NCI-H748 (cell line): Measurements from ENCODE around the gene ASPHD1.
A peak's percentile ranks its signal among the peaks of the same experiment; 100 is the strongest.
"Not testable (repeated sequence)": the region's sequence is repeated elsewhere in the genome, so short reads cannot be mapped to it uniquely, and the experiment has no call there.

Source experiments
- DNase-seq: peaks from one replicate; lab custom pipeline; 2025; ENCODE audit not compliant: unreplicated experiment; lab: John Stamatoyannopoulos, UW

The ASPHD1 gene, protein sequence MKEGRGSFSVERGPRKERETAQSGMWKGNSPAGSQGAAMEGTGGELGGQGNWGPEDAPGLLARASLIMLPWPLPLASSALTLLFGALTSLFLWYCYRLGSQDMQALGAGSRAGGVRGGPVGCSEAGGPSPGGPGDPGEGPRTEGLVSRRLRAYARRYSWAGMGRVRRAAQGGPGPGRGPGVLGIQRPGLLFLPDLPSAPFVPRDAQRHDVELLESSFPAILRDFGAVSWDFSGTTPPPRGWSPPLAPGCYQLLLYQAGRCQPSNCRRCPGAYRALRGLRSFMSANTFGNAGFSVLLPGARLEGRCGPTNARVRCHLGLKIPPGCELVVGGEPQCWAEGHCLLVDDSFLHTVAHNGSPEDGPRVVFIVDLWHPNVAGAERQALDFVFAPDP

DNA sequence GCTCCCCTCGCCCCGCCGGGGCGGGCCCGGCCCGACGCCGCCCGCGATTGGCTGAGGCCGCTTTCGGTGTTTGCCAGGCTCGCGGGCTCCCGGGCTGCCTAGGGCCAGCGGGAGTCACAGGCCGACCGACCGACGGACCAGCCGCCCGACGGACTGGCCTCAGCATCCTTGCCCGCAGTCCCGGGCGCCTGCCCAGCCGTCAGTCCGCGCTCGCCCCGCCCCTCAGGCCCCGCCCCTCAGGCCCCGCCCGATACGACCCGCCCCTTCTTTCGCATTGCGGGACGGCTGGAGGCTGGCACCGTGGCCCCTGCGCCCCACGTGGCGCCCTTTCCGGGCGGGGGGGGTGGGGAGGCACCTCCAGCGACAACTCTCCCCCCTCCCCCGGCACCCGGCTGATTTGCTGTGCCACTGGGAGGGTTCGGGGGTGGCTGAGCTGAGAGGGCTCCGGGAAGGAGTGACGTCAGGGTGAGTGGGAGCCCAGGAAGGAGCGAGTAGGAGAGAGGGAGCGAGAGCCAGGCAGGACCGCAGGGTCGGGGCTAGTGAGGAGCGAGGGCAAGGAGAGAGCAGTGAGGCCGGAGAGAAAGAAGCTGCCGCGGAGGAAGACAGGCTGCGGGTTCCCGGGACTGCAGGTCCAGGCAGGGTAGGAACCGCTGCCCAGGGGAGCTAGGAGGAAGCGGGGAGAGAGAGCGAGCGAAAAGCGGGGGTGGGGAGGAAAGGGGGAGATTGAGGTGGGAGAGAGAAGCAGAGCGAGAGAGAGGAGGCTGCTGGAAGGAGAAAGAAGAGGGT, at the start of gene ASPHD1:
ASPHD1 (plus strand) TSS at position 387 of the 786 bp plus-strand sequence. CDS start 484 bp downstream, outside the sequence.
- DNase-seq = peak; percentile 66

DNA sequence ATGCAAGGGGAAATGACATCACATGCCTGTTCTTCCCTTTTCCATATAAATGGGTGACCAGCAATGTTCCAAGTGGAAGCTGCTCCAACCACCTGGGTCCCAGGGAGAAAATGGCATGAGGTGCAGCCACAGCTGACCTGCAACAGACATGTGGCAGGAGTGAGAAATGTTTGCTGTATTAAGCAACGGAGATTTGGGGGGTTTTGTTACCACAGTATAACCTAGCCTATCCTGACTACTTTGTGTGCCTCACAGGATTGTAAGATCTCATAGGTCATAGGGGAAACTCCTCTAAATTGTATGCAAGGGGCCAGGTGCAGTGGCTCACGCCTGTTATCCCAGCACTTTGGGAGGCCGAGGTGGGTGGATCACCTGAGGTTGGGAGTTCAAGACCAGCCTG, 49.3 kb upstream of the ASPHD1 start:
- DNase-seq = no peak

DNA sequence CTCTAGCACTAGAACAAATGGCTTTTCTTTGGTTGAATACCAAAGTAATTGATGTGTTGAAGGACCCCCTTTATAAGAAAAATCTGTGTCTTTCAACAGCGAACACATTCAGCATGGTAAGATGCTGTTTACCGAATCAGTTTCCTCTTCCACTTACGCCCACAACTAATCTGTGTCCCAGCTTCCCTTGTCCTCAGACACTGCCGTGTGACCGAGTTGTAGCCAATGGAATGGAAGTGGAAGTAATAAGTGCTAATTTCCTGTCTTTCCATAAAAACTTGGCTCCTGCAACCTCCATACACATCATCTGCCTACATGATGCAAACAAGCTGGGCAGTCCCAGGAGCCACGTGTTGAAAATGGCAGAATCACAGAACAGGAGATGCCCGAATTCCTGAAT, 47.6 kb upstream of the ASPHD1 start:
- DNase-seq = no peak

DNA sequence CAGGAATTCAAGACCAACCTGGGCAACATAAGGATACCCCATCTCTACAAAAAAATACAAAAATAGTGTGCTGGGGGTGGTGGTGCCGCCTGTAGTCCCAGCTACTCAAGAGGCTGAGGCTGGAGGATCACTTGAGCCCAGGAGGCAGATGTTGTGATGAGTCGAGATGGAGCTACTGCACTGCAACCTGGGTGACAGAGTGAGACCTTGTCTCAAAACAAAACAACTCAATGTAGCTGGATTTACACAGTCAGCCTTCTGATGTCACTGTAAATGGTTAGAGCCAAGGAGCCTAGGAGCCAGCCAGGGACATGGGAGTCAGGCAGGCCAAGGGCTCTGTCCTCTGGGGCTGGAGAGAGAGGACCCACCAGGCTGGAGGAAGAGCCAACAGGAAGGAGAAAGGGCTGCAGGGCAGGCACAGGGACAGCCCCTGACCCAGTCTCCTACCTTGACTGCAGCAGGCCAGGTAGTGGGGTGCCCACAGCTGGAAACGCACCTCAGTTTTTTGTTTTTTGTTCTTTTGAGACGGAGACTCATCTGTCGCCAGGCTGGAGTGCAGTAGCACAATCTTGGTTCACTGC, 45.7 kb upstream of the ASPHD1 start:
- no peak for DNase-seq

DNA sequence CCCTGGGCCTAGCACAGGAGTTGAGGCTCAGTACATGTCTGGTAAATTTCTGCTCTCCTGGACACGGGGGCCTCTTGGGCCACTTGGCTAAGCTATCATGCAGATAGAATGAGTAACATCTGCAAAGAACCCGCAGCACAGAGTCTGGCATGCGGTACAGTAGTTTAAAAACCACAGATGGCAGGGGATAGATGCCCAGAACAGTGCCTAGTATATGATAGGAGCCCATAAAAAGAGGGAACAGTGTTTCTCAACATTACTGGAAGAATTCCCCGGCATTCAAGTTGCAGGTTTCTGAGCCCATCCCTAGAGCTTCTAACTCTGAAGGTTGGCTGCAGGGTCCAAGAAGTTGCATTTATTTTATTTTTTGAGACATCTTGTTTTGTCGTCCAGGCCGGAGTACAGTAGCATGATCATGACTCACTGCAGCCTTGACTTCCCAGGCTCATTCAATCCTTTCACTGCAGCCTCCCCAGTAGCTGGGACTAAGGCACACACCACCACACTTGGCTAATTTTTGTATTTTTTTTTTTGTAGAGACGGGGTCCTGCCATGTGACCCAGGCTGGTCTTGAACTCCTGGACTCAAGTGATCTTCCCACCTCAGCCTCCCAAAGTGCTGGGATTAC, 43.0 kb upstream of the ASPHD1 start:
- DNase-seq = no peak

DNA sequence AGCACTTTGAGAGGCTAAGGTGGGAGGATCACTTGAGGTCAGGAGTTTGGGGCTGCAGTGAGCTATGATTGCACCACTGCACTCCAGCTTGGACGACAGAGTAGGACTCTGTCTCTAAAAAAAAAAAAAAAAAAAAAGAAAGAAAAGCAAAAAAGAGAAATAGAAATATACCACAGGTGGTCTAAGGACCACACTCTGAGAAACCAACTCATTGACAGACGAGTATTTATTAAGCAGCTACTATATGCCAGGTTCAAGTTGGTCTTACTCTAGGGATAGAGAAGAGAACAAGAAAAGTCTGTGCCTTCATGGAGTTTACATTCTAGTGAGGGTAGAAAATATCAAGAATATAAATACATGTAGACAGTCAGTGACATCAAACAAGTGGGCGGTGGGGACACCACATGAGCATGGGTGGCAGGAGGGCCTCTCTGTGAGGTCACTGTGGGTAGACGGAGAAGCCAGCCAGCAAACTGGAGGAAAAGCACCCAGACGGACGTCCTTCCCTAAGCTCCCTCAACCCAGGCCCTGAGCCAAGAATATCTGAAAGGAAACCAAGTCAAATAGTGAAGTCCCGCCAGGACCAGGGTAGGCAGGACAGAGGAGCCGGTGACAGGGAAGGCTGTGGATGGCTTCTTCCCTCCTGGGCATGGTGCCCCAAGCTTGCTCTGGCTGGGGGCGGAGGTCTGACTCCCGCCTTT, 42.0 kb upstream of the ASPHD1 start:
- no peak for DNase-seq

DNA sequence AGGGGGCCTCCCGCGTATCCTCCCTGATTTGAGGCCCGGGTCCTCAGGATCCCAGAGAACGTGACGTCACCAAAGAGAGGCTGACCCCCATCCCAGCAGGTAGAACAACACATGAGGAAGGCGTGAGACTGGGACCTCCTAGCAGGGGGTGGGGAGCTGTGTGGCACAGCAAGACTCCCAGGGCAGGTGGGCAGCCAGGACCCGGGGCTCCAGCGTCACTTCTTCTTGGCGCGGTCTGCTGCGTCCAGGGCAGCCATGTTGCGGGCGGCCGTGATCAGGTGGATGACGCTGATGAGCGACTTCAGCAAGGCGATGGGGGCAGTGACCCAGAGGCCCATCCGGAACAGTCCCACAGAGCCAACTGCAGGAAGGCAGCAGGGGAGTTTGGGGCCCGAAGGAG, 41.3 kb upstream of the ASPHD1 start:
- no peak for DNase-seq

DNA sequence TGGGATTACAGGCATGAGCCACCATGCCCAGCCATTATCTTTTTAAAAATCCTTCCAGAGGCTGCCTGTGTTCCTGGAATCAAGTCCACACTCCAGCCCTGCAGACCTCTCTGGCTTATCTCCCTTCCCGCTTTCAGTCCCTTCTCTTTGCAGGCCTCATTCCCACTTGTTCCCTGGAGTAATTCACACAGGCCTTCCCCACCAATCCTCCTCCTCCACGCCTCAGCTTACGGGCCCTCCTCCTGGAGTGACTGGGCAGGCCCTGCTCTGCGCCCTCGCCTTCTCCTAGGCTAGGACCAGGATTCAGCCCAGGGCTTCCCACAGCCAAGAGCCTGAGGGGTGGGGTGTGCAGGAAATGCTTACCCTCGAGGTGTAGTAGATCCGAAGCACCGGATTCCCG, 40.1 kb upstream of the ASPHD1 start:
- no peak for DNase-seq

DNA sequence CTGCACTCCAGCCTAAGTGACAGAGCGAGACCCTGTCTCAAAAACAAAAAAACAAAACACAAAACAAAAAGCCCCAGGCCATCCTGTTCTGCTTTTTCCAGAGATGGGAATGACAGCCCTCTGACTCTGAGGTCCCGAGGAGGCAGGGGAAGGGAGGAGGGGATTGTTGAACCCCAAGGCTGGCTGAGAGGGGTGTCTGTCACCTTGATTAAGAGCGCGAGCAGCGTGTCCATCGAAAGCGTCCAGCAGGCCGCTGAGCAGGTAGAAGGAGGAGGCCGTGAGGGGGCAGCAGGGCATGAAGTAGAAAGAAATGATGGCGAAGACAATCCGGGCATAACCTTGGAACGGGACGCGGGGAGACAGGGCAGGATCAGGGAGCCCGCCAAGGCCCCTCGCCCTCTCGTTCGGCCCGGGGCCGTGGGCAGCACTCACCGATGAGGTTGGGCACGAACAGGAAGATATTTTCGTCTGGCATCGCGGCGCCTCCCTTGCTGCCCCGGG, 37.9 kb upstream of the ASPHD1 start:
- peak; percentile 33 for DNase-seq

DNA sequence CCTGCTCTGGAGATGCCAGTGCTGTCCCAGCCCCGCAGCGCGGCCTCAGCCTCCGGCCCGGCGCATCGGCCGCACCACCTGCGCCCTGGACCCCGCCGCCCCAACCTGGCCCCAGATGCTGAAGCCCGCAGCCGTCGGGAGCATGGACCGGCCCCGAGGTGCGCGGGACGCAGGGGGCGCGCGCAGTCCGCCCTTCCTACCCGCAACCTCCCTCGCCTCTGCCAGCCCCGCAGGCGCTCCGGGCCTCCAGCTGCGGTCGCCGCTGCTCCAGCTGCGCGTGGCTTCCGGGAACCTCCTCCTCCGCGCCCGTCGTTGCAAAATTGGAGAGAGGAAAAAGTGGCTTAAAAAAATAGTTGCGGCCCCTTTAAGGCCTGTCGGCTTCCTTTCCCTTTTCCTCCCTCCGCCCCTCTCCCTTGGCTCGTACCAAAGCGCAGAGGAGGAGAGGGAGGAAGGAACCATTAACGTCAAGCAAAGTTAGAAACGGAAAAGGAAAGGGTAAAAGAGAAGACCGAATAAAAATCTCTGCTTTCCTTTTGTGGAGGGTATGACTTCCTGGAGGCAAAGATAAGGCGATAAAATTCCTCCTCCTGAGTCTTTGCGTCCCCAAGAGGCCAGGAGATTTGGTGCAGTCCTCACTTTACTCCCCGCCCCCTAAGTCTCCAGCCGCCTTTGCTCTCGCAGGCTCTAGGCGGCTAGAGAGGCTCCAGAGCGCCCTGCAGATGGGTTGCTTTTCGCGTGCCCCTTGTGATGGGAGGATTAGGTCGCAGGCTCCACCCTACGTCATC, 37.2 kb upstream of the ASPHD1 start, which contains the start of gene CDIPT:
CDIPT (minus strand) TSS at position 343 of the 785 bp plus-strand sequence. CDS start 369 bp downstream, outside the sequence.
- peak; percentile 93 for DNase-seq

DNA sequence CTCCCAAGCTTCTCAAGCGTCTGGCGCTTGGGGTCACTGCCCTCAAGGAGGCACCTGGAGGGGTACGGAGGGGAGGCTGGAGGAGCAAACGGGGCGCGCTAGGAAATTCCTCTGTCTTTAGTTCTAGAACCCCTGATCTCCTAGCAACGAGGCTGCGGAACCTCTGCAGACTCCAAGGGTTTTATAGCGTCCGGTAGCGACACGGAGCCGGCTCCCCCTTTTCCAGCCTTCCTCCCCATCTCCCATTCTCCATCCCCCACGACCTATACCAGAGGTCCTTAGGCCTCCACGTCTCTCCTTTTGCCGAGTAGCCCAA, 36.7 kb upstream of the ASPHD1 start:
- no peak for DNase-seq

DNA sequence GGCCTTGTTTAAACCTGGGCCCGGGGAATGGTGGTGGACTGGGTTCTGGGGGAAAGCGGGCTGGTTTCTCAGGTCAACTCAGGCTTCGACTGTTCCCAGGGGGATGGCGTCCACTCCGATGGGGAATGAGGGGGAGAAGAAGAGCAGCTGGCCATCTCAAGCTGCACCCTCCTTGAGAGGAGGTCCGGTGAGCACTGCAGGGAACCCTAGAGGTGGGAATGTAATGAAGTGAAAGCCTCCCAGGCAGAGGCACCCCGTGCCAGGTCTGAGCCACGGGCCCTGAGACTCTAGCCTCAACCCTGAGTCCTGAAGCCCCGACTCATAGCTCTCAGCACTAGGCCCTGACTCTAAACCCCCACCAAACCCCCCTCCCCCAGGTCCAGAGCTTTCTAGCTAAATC, 36.1 kb upstream of the ASPHD1 start:
- no peak for DNase-seq

DNA sequence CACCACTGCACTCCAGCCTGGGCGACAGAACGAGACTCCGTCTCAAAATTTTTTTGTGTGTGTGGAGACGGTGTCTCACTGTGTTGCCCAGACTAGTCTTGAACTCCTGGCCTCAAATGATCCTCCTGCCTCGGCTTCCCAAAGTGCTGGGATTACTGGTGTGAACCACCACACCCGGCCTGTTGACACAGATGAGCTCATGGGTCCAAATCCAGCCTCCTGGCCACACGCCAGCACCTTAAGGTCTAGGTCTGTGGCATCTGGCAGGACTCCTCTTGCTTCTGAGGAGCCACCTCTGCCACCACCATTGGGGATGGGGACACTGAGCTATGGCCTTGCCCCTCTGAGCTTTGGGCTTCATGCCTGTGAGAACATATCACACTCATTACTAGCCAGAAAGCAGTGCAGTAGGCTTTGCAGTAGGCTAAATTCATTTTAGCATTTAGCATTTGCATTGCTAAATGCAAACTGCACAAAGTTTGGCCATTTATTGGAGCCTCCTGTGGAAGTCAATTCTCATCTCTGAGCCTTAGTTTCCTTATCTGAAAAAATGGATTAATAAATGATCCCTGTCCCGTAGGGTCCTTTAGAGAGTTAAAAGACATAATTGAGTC, 31.8 kb upstream of the ASPHD1 start:
- DNase-seq = no peak

DNA sequence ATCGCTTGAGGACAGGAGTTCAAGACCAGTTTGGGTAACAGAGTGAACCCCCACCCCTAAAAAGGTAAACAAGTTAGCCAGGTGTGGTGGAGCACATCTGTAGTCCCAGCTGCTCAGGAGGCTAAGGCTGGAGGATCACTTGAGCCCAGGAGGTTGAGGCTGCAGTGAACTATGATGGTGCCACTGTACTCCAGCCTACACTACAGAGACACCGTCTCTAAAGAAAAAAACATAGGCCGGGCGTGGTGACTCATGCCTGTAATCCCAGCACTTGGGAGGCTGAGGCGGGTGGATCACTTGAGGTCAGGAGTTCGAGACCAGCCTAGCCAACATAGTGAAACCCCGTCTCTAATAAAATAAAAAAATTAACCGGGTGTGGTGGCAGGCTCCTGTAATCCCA, 31.2 kb upstream of the ASPHD1 start:
- DNase-seq = not testable (repeated sequence)

DNA sequence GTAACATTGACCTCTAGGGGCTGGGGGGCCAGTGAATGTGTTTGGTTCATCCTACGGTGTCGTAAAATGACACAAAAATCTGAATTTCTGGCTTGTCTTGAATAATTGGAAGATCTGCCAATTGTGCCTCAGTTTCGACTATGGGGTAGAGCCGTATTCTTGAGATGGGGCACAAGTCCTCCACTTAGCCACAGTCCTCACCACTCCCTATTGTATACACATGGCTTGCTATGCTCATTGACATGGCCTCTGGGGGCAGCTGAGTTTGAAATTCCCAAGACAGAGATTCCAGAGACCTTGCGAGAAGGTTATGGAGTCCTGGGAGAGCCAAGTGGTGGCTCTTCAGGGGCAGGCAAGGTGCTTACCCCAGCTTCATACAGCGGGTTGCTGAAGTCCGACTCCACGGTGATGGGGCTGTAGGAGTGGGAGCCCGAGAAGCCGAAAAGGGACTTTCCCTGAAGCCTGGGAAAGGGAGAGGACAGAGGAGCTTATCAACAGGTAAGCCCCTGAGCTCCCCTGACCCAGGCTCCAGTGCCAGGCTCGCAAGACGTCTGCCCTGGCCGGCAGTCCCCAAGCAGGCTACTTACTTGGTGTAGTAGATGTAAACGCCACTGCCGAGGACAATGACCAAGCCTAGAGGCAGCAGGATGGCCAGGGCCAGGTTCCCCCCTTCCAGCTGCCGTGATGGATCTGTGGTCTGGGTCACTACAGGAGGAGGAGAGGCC, 28.3 kb upstream of the ASPHD1 start:
- no peak for DNase-seq

DNA sequence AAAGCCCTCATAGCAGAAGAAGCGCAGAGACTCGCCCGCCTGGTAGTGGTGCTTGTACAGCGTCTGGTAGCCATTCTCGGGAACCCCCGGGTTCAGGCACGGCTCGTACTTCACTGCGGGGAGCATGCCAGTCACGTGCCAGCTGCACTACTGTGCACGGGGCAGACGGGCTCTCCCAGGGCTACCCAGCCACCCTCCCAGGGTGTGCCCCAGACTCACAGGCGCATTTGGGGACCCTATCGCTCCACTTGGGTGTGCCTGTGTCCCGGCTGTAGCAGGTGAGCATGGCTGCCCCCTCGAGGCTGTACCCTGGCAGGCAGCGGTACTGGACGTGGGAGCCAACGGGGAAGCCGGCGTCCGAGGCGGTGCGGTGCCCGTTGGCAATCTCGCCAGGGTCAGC, 27.0 kb upstream of the ASPHD1 start:
- no peak for DNase-seq

DNA sequence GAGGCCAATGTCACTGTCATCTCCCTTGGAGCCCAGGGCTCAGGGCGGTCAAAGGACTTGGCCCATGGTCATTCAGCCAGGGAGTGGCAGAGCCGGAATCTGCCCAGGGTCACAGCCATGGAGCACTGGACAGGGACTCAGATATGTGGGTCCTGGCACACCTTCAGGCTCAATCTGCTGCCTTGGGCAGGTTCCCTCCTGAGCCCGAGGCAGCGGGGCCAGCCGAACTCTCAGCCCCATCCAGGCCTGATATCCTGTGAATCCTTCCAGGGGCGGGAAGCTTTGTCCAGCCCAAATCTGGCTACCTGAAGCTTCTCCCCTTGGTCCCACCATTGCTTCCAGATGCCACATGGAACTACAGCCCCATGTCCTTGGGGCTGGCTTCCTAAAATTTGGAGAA, 25.1 kb upstream of the ASPHD1 start:
- DNase-seq = no peak

DNA sequence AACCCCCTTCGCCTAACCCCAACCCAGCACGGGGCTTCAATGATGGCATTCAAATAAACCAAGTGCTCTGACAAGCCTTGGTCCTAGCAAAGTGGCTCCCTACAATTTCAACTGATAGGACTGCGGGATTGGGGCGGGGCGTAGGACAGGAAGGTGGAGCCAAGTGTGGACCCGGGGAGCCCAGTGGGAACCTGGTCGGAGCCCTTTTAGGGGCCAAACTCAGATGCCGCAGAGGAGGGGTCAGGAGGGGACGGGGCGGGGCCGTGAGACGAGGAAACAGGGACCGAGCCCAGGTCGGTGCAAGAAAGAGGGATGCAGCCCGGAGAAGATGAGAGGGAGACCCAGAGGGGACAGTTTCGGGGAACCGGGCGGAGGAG, 24.1 kb upstream of the ASPHD1 start:
- no peak for DNase-seq
